ENCODE results near the gene C1orf159.

The C1orf159 gene

GRCh38 chr1:1049318-1050165 lies 66.3 kb downstream of the C1orf159 start:
- no peak overlapping the region for H3K4me3 ChIP-seq (ENCODE audit: low read depth, low read length)
- TF ChIP-seq CTCF (IDR thresholded peaks at IDR 0.05; ENCODE audit: borderline replicate concordance, insufficient read depth, low read depth, low read length) = no peak

- no peak for TF ChIP-seq CTCF (IDR thresholded peaks at IDR 0.05; ENCODE audit: borderline replicate concordance, insufficient read depth, low read depth, low read length)
- no peak overlapping the region for H3K4me3 ChIP-seq (ENCODE audit: low read depth, low read length)
Observed at GRCh38 chr1:1048765-1049164, 67.1 kb downstream of the C1orf159 start.

- TF ChIP-seq CTCF (IDR thresholded peaks at IDR 0.05; ENCODE audit: borderline replicate concordance, insufficient read depth, low read depth, low read length) = no peak
- no peak overlapping the region for H3K4me3 ChIP-seq (ENCODE audit: low read depth, low read length)
Observed at GRCh38 chr1:1047963-1048362, 67.9 kb downstream of the C1orf159 start.

GRCh38 chr1:1047407-1047806 lies 68.5 kb downstream of the C1orf159 start:
- H3K4me3 ChIP-seq (ENCODE audit: low read depth, low read length) = no peak overlapping the region
- TF ChIP-seq CTCF (IDR thresholded peaks at IDR 0.05; ENCODE audit: borderline replicate concordance, insufficient read depth, low read depth, low read length) = no peak

- TF ChIP-seq CTCF (IDR thresholded peaks at IDR 0.05; ENCODE audit: borderline replicate concordance, insufficient read depth, low read depth, low read length) = no peak
- H3K4me3 ChIP-seq (ENCODE audit: low read depth, low read length) = no peak overlapping the region
Observed at GRCh38 chr1:1046767-1047166, 69.1 kb downstream of the C1orf159 start.

- no peak for TF ChIP-seq CTCF (IDR thresholded peaks at IDR 0.05; ENCODE audit: borderline replicate concordance, insufficient read depth, low read depth, low read length)
- H3K4me3 ChIP-seq (ENCODE audit: low read depth, low read length) = no peak overlapping the region
Observed at GRCh38 chr1:1046243-1046642, 69.6 kb downstream of the C1orf159 start.

- TF ChIP-seq CTCF (IDR thresholded peaks at IDR 0.05; ENCODE audit: borderline replicate concordance, insufficient read depth, low read depth, low read length) = no peak
- H3K4me3 ChIP-seq (ENCODE audit: low read depth, low read length) = no peak overlapping the region
Observed at GRCh38 chr1:1045129-1045528, 70.8 kb downstream of the C1orf159 start.

Measured in GM12875 (cell line).